ENCODE data around the gene KRT76. TPM values are rescaled to one million over a fixed set of nuclear protein-coding genes. Genes with fewer than 3 reads are reported as not detected.

KRT76 gene
- not detected for polyA plus RNA-seq (ENCODE audit: insufficient read length)

GRCh38 chr12:52776913-52777395 is at the start of gene KRT76:
TSS of gene KRT76 (minus strand) at chr12:52777345. CDS start at chr12:52777291, 54 bp downstream.
- DNase-seq (ENCODE audit: low read depth): no peak

- no peak for DNase-seq (ENCODE audit: low read depth)
Measured at GRCh38 chr12:52825961-52826360, 48.8 kb upstream of the KRT76 start.

GRCh38 chr12:52824741-52825410 is 47.7 kb upstream of the KRT76 start:
- no peak for DNase-seq (ENCODE audit: low read depth)

GRCh38 chr12:52823761-52824450 is 46.8 kb upstream of the KRT76 start:
- DNase-seq (ENCODE audit: low read depth): no peak

GRCh38 chr12:52822771-52823510 is 45.8 kb upstream of the KRT76 start:
- no peak for DNase-seq (ENCODE audit: low read depth)

GRCh38 chr12:52821826-52822660 is 44.9 kb upstream of the KRT76 start:
- DNase-seq (ENCODE audit: low read depth): no peak

- DNase-seq (ENCODE audit: low read depth): no peak
Measured at GRCh38 chr12:52821071-52821730, 44.1 kb upstream of the KRT76 start.

- no peak for DNase-seq (ENCODE audit: low read depth)
Measured at GRCh38 chr12:52820521-52820920, 43.4 kb upstream of the KRT76 start.

- DNase-seq (ENCODE audit: low read depth): no peak
Measured at GRCh38 chr12:52819731-52820510, 42.8 kb upstream of the KRT76 start.

GRCh38 chr12:52818887-52819420 is 41.8 kb upstream of the KRT76 start:
- no peak for DNase-seq (ENCODE audit: low read depth)

GRCh38 chr12:52818388-52818787 is 41.2 kb upstream of the KRT76 start:
- DNase-seq (ENCODE audit: low read depth): no peak

- DNase-seq (ENCODE audit: low read depth): no peak
Measured at GRCh38 chr12:52817699-52818238, 40.6 kb upstream of the KRT76 start.

- DNase-seq (ENCODE audit: low read depth): no peak
Measured at GRCh38 chr12:52817003-52817698, 40.0 kb upstream of the KRT76 start.

- no peak for DNase-seq (ENCODE audit: low read depth)
Measured at GRCh38 chr12:52815676-52816588, 38.8 kb upstream of the KRT76 start.

- no peak for DNase-seq (ENCODE audit: low read depth)
Measured at GRCh38 chr12:52815161-52815560, 38.0 kb upstream of the KRT76 start.

- no peak for DNase-seq (ENCODE audit: low read depth)
Measured at GRCh38 chr12:52814710-52815155, 37.6 kb upstream of the KRT76 start.

GRCh38 chr12:52813885-52814709 is 37.0 kb upstream of the KRT76 start, which contains the start of gene KRT4:
TSS of gene KRT4 (minus strand) at chr12:52814116. CDS start at chr12:52814058, 58 bp downstream.
- no peak for DNase-seq (ENCODE audit: low read depth)

Measured in forelimb muscle (tissue), 1 donor.